Nucleus accumbens (tissue), 56 donors: ENCODE results near the gene YARS1.
"Not testable (repeated sequence)": the region's sequence is repeated elsewhere in the genome, so short reads cannot be mapped to it uniquely, and the experiment has no call there.

Source experiments
- DNase-seq, 56 donors: peaks; one replicate each; lab custom pipeline; 2025; lab: John Stamatoyannopoulos, UW

The YARS1 gene

GRCh38 chr1:32817815-32818786 is 943 bp upstream of the YARS1 start:
- DNase-seq = peak in 51 of 56 donors; percentile 13 to 81 (median 63)

- peak in 5 of 56 donors; percentile 17 to 51 (median 41) for DNase-seq
Measured at GRCh38 chr1:32816676-32817158, 441 bp downstream of the YARS1 start.

- DNase-seq = no peak
Measured at GRCh38 chr1:32813941-32814739, 3.0 kb downstream of the YARS1 start.

GRCh38 chr1:32811917-32812316 is 5.2 kb downstream of the YARS1 start:
- DNase-seq = no peak

GRCh38 chr1:32811265-32811664 is 5.9 kb downstream of the YARS1 start:
- no peak for DNase-seq

- no peak for DNase-seq
Measured at GRCh38 chr1:32810358-32810757, 6.8 kb downstream of the YARS1 start.

- DNase-seq = no peak
Measured at GRCh38 chr1:32808580-32808979, 8.6 kb downstream of the YARS1 start.

- no peak for DNase-seq
Measured at GRCh38 chr1:32806910-32807523, 10.1 kb downstream of the YARS1 start.

GRCh38 chr1:32806290-32806689 is 10.9 kb downstream of the YARS1 start:
- no peak for DNase-seq

GRCh38 chr1:32804460-32804859 is 12.7 kb downstream of the YARS1 start:
- not testable (repeated sequence) for DNase-seq

GRCh38 chr1:32801096-32801715 is 16.0 kb downstream of the YARS1 start:
- DNase-seq = no peak

GRCh38 chr1:32798679-32799416 is 18.3 kb downstream of the YARS1 start:
- DNase-seq = no peak

GRCh38 chr1:32798191-32798590 is 19.0 kb downstream of the YARS1 start:
- no peak for DNase-seq

- no peak for DNase-seq
Measured at GRCh38 chr1:32797456-32797855, 19.7 kb downstream of the YARS1 start.

GRCh38 chr1:32795763-32796162 is 21.4 kb downstream of the YARS1 start:
- not testable (repeated sequence) for DNase-seq

GRCh38 chr1:32791881-32792280 is 25.3 kb downstream of the YARS1 start:
- no peak for DNase-seq

- not testable (repeated sequence) for DNase-seq
Measured at GRCh38 chr1:32789356-32789755, 27.8 kb downstream of the YARS1 start.

- no peak for DNase-seq
Measured at GRCh38 chr1:32786856-32787255, 30.3 kb downstream of the YARS1 start.

- DNase-seq = no peak
Measured at GRCh38 chr1:32784817-32785216, 32.3 kb downstream of the YARS1 start.

- DNase-seq = no peak
Measured at GRCh38 chr1:32783851-32784250, 33.3 kb downstream of the YARS1 start.
